Superior temporal gyrus (tissue), 1 donor: Measurements from ENCODE around the gene DLG5.

ENCODE experiments used
- DNase-seq: peaks from one replicate; pipeline ENCODE4 v3.0.0-alpha.2; 2016; ENCODE audit errors: extremely low spot score

DLG5 gene, protein sequence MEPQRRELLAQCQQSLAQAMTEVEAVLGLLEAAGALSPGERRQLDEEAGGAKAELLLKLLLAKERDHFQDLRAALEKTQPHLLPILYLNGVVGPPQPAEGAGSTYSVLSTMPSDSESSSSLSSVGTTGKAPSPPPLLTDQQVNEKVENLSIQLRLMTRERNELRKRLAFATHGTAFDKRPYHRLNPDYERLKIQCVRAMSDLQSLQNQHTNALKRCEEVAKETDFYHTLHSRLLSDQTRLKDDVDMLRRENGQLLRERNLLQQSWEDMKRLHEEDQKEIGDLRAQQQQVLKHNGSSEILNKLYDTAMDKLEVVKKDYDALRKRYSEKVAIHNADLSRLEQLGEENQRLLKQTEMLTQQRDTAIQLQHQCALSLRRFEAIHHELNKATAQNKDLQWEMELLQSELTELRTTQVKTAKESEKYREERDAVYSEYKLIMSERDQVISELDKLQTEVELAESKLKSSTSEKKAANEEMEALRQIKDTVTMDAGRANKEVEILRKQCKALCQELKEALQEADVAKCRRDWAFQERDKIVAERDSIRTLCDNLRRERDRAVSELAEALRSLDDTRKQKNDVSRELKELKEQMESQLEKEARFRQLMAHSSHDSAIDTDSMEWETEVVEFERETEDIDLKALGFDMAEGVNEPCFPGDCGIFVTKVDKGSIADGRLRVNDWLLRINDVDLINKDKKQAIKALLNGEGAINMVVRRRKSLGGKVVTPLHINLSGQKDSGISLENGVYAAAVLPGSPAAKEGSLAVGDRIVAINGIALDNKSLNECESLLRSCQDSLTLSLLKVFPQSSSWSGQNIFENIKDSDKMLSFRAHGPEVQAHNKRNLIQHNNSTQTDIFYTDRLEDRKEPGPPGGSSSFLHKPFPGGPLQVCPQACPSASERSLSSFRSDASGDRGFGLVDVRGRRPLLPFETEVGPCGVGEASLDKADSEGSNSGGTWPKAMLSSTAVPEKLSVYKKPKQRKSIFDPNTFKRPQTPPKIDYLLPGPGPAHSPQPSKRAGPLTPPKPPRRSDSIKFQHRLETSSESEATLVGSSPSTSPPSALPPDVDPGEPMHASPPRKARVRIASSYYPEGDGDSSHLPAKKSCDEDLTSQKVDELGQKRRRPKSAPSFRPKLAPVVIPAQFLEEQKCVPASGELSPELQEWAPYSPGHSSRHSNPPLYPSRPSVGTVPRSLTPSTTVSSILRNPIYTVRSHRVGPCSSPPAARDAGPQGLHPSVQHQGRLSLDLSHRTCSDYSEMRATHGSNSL (N-terminal part only)

DNA sequence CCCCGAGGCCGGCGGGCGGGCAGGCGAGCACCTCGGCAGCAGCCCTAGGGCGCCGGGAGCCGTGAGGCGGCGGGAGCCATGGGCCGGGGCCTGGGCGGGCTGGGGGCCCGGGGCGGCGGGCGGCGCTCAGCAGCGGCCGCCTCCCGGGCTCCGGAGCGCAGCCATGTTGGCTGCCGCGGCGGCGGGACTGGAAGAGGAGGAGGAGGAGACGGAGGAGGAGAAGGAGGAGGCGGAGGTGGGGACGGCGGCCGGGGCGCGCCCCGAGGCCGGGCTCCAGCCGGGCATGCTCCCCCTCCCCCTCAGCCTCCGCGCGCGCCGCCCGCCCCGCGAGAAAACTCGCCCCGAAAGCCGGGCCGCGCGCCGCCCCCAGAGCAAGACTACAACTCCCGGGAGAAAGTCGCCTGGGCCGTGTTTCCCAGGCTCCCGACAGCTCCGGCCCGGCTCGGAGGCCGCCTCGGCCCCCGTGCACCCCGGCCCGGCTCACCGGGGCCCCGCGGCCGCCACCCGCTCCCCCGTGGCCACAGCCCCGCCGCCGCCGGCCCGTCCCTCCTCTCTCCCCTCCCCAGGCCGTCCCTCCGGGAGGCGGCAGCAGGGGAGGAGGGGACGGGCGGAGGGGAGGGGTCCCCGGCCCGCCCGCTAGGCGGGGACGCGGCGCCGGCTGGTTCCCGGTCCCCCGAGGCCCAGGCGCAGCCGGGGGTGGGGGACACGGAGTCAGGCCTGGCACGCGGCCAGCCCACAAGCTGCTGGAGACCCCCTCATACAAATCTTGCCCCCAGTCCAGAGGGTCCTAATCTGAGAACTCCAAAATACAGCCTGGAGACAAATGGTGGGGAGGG lies at the start of gene DLG5:
Gene DLG5, minus strand, starts transcription at position 190 of the 836 bp plus-strand sequence. CDS start 235 bp downstream, outside the sequence.
- no peak for DNase-seq

DNA sequence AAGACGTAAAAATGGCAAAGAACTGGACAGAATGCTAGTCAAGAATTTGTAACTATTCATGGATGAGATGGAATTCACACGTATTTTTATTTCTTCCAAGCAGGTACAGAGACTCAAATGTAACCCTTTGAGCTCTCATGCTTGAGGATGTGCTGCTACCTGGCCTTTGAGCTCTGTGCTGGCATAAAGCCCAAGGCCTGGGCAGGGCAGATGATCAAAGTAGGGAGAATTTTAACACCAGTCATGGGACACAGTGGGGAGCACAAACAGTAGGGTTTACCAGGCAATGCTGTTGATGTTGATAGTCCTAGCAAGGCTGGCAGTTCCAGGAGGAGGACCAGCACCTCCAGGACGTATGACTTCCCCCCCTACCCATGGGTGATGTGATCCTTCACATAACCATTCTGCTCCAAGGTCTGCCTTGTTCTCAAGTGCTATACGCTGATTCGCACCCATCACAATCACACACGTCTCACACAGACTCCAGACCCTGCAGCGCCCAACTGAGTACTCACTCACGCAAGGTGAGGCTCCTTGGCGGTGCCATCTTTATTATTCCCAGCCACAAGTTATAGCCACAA lies 48.6 kb upstream of the DLG5 start:
- no peak for DNase-seq

DNA sequence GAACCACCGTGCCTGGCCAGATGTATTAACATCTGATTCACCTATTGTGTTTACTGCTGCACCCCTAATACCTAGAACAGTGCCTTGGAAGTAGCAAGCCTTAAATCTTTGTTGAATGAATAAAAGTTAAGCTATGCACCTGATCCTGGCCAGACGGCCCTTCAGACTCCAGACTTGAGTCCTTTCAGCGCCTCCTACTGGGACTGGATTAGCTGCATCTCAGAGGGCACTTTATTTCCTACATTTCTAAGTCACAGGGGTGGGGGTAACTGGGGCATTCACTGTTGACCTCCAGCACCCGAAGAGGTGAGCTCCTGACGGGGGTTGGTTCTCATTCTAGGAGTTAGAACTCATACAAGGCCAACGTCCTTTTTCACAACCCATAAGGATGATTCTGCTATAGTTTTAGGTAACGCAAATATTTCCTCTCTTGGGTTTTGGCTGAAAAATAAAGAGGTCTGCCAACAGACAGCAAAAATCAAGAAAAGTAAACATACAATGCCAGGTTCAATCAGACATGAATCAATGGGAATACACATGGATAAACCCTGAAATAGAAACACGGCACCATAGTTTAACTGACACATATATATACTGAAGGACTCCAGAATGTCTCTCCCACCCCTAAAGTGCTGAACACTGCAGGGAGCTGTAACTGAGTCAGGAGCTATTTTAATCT lies 48.0 kb upstream of the DLG5 start:
- no peak for DNase-seq

DNA sequence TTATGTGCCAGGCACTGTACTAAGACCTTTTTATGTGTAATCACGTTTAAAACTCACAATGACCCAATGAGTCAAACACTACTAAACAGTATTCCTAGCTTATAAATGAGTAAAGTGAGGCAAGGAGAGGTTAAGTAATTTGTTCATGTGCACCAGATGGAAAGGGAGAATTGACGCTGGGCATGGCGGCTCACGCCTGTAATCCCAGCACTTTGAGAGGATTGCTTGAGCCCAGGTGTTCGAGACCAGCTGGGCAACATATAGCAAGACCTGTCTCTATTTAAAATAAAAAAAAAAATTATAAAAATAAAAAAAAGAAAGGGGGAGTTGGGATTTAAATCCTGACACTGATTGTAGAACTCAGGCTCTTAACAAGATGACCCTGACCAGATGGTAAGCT lies 46.7 kb upstream of the DLG5 start:
- DNase-seq, result no peak

DNA sequence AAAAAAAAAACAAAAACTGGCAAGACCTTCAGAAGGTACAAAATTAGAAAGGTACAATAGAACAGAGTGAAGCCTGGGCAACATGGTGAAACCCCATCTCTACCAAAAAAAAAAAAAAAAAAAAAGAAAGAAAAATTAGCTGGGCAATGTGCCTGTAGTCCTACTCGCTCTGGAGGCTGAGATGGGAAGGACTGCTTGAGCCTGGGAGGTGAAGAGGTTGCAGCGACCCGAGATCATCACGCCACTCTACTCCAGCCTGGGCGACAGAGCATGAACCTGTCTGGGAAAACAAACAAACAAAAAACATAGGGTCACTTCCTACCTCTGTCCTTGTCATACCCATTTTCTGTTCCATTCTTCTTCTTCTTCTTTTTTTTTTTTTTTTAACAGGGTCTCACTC lies 45.6 kb upstream of the DLG5 start:
- DNase-seq, result no peak

DNA sequence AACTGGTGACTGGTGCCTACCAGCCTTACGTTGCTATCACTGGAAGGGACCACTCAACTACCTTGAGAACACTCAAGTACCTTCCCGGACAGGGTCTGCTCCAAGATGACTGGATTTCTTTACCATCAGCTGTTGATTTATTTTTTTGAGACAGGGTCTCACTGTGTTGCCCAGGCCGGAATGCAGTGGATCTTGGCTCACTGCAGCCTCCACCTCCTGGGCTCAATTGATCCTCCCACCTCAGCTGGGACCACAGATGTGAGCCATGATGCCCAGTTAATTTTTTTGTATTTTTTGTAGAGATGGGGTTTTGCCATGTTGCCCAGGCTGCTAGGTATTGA lies 45.2 kb upstream of the DLG5 start:
- no peak for DNase-seq

DNA sequence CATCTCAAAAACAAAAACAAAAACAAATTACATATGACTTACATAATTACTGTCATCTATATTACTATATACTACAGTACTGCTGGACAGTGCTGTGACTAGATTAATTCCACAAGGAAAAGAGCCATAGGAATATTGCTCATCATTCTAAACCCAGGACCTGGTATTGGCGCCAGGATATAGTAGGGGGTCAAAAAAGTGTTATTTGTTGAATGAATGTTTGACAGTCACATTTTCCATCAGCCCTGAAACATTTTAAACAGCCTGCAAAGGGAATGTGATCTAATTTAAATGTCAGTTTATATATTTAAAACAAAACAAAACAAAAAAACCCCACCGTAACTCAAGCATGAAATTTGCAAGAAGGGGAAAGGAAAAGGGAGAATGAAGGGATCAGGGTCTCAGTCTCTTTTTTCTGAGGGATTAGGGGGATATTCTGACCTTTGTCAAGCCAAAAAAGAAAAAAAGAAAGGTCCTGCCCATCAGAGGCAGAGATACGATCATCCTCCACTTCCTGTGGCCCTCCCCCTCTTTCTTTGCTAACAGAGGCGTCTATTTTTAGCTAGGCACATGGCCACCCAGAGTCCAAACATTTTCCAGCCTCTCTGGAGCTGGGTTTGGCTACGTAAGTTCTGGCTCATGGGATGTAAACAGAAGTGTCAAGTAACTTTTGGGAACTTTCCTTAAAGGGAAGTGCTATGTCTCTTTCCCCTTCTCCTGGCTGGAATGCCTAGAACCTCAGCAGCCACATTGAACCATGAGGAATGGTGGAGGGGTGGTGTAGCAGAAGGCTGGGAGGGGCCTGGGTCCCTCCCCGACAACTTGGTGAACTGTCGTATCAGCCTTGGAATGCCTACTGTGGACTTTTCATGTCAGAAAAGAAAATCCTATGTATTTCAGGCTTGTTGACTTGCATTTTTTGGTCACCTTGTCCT lies 44.6 kb upstream of the DLG5 start:
- DNase-seq, result no peak

DNA sequence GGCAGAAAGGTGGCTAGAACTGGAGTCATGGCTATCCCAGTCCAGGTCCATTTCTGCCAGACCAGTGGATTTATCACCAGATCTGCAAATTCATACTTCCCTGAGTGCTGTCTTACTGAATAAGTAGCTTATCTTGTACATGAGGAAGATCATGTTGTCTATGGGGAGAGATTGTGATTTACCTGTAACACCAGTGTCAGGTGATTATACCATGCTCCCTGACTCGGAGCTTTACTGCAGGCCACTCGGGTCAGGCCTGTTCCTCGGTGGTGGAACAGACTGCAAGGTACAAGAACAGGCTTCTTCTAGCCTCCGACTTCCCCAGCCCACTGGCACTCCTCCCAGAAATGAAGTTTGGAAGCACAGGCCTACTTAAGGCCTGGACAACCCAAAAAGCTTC lies 42.6 kb upstream of the DLG5 start:
- no peak for DNase-seq

DNA sequence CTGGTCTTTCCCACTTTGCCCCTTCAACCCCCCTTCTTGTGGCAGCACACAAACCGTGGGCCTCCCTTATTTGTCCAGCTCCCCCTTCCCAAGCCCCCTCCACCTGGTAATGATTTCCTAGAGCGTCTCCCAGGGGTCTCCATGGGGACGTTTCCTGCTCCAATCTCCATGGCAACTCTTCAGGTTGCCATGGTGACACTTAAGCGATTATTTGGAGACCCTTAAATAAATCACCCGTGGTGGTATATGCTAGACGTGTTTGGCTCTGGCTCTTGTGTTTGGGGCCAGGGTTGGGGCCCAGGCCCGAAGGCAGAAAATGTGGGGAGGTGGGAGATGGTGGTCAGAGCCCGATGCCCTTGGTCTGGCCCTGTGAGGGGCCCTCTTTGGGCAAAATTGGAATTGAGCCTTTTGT lies 41.1 kb upstream of the DLG5 start:
- DNase-seq, result no peak

DNA sequence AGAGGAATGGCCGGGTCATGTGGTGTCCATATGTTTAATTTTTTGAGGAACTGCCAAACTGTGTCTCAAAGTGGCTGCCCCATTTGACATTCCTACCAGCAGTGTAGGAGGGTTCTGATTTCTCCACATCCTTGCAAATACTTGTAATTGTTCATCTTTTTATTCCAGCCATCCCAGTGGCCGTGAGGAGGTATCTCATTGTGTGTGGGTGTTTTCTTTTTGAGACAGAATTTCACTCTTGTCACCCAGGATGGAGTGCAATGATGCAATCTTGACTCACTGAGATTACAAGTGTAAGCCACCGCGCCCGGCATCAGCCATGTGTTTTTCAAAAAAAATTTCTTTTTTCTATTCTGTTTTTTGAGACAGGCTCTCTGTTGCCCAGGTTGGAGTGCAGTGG lies 38.7 kb upstream of the DLG5 start:
- no peak for DNase-seq

DNA sequence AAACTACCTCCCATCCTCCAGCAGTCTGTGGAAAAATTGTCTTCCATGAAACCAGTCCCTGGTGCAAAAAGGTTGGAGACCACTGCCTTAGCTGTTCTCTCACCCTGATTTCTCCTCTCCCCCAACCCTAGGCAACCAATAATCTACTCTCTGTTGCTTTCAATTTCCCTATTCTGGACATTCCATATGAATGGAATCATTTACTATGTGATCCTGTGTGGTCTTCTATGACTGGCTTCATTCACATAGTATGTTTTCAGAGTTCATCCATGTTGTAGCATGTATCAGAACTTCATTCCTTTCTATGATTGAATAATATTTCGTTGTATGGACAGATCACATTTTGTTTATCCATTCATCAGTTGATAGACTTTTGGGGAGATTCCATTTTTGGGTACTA lies 38.3 kb upstream of the DLG5 start:
- no peak for DNase-seq

DNA sequence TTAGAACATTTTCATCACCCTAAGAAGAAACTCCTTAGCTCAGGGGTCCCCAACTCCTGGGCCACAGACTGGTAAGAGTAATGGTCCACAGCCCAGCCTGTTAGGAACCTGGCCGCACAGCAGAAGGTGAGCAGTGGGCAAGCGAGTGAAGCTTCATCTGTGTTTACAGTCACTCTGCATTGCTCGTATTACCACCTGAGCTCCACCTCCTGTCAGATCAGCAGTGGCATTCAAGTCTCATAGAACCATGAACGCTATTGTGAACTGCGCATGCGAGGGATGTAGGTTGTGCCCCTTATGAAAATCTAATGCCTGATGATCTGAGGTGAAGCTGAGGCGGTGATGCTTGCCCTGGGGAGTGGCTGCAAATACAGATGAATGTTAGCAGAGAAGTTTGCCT lies 37.3 kb upstream of the DLG5 start:
- no peak for DNase-seq

DNA sequence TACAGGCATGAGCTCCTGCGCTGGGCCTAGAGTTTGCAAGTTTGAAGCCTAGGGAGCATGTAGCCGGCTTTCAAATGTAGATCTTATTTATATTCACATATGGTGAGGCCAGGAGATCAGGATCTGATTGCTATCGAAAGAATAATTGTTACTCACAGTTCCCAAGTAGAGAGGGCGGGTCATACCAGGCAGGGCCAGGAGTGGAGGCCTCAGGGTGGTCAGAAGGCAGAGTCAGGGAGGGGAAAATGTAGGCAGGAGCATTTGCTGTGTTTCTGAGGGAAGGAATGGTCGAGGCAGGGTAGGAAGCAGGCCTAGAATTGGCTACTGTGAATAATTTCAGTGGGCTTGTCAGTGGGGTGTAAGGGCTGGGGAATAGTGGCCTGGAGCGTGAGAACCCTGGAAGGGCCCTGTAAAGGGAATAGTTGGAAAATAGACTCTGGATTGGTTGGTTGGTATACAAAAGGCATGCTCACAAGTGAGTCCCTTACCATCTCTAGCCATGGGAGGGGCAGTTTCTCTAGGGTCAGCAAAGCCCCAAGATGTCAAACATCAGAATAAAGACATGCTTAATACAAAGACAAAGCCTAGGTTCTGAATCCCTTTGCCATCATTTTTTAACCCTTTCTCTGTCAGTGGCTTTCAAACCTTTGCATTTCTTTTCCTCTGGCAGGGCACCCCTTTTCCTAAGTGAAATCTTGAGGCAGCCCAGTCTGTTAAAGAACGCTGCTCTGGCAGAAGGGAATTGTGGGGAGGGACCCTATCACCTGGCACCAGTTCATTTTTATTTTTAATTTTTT lies 36.0 kb upstream of the DLG5 start:
- DNase-seq, result no peak

DNA sequence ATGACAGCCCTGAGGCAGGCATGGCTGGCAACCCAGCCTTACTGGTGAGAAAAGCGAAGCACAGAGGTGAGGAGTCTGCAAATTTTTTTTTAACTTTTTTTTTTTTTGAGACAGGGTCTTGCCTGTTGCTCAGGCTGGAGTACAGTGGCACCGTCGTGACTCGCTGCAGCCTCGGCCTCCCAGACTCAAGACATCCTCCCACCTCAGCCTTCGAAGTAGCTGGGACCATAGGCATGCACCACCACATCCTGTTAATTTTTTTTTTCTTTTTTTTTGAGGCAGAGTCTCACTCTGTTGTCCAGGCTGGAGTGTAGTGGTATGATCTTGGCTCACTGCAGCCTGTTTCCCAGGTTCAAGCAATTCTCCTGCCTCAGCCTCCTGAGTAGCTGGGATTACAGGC lies 35.1 kb upstream of the DLG5 start:
- DNase-seq, result no peak

DNA sequence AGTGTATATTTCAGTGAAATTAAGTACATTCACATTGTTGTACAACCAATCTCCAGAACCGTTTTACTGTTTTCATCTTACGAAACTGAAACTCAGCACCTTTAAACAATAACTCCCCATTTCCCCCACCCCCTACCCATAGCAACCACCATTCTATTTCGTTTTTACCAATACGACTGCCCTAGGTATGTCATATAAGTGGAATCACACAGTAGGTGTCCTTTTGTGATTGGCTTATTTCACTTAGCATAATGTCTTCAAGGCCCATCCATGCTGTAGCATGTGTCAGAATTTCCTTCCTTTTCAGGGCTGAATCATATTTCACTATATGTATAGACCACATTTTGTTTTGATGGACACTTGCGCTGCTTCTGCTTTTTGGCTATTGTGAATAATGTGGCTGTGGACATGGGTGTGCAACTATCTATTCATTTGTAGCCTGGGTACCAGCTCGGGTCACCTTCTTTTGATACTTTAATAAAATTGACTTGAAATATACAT lies 34.3 kb upstream of the DLG5 start:
- DNase-seq, result no peak

DNA sequence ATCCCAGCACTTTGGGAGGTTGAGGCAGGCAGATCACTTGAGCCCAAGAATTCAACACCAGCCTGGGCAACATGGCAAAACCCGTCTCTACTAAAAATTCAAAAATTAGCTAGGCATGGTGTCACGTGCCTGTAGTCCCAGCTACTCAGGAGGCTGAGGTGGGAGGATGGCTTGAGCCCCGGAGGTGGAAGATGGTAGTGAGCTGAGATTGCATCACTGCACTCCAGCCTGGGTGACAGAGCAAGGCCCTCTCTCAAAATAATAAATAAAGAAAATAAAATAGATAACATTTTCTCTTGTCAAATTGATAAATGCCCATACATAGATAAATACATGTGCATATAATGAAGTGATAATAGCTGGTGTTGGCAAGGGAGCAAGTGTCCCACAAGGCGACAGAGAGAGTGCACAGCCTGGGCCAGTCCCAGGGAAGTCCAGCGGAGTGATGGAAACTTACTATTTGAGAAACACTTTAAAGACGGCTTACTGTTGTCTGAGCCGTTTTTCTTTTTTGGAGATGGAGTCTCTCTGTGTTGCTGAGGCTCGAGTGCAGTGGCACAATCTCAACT lies 33.4 kb upstream of the DLG5 start:
- no peak for DNase-seq

DNA sequence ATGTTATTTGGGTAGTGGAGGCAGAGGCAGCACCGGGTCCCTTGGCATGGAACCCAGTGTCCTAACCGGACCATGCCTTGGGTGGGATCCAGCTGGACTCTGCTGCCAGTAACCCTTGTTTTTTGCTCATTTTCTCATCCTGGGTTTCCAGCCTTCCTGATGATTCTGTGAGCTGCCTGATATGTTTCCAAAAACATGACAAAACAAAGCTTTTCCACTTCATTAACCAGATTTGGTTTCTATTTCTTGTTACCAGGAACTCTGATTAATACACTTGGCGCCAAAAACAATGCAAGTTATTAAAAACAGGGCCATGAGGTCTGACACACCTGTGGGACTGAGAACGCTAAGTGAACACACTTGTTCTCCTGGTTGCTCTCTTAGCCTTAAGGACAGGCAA lies 32.8 kb upstream of the DLG5 start:
- no peak for DNase-seq

DNA sequence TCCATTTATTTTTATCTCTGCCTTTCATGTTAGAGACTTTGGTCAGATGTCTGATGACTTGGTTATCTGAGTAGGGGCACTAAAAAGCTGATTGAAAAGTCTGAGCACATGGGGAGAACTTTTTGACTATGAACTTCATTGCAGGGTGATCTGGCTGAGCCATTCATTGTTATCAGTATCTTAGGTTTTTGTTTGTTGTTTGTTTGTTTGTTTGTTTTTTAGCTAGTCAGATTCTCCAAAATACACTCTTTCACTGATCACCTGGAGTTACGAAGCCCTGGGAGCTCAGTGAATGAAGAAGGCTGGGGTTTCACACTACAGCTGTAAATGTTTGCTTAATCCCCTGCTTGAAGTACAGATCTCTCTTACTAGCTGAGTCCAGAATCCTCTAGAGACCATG lies 28.6 kb upstream of the DLG5 start:
- no peak for DNase-seq
